GM13977 (cell line): Measurements from ENCODE around the gene FAM241B.

Experiments used
- DNase-seq: peaks from one replicate; pipeline ENCODE4 v3.0.0; 2012; ENCODE audit warnings: low spot score
- in situ Hi-C: fragments of 300-500 bp; cut with MboI; formaldehyde crosslinking; loops from one replicate; pipeline ENCODE4 v1.12.0; 2022; ENCODE audit warnings: low sequenced_read_pairs, low pct_unique_long_range_greater_than_20kb, mixed read lengths, inconsistent platforms; ENCODE audit not compliant: unreplicated experiment
- TF ChIP-seq, protein P1 (sequence below): IDR thresholded peaks from 2 replicates; pipeline ENCODE4 v1.5.1; 2012; ENCODE audit warnings: mild to moderate bottlenecking, control low read depth; ENCODE audit not compliant: insufficient read depth; ENCODE audit errors: extremely low read depth, missing control alignments

Gene FAM241B, protein sequence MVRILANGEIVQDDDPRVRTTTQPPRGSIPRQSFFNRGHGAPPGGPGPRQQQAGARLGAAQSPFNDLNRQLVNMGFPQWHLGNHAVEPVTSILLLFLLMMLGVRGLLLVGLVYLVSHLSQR

DNA sequence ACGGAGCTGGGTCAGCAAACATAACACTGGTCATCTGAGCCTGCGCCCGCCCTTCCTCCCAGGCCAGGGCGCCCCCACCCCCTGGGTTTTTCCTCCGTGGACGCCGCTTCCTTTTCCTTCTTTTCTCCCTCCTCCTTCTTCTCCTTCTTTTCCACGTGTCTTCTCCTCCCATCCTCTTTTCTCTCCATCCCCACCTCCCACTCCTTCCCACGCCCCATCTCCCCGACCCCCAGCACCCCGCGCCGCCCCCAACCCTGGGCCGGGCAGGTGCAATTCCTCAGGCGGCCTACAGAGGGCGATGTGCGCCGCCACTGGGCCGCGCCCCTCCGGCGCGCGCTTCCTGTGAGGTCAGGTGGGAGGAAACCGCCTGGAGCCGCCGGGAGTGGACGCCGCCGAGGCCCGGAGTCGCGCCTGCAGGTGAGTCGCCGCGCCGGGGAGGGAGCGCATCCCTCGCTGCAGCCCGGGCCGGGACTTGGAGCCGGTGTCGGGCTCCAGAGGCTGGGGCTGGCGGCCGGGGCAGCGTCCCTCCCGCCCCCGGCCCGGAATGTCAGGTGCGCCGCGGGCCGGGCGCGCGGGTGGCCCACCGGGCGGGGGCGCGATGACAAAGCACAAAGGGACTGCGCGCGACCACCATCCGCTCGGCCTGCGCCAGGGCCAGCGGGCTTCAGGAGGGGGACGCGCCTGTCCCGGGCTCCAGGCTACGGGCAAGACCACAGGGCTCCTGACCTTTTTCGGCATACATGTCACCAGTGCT lies at the start of gene FAM241B:
TSS of gene FAM241B (plus strand) at position 351 of the 754 bp plus-strand sequence. CDS start 1,497 bp downstream, outside the sequence.
- TF ChIP-seq, protein P1, sequence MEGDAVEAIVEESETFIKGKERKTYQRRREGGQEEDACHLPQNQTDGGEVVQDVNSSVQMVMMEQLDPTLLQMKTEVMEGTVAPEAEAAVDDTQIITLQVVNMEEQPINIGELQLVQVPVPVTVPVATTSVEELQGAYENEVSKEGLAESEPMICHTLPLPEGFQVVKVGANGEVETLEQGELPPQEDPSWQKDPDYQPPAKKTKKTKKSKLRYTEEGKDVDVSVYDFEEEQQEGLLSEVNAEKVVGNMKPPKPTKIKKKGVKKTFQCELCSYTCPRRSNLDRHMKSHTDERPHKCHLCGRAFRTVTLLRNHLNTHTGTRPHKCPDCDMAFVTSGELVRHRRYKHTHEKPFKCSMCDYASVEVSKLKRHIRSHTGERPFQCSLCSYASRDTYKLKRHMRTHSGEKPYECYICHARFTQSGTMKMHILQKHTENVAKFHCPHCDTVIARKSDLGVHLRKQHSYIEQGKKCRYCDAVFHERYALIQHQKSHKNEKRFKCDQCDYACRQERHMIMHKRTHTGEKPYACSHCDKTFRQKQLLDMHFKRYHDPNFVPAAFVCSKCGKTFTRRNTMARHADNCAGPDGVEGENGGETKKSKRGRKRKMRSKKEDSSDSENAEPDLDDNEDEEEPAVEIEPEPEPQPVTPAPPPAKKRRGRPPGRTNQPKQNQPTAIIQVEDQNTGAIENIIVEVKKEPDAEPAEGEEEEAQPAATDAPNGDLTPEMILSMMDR: peak; percentile 83
- in situ Hi-C loops: no loop called here

GRCh38 chr10:69580435-69580834 lies 49.6 kb upstream of the FAM241B start:
- TF ChIP-seq, protein P1: no peak

More for the DNA sequence above, at the start of gene FAM241B:
- DNase-seq: peak; percentile 93

DNA sequence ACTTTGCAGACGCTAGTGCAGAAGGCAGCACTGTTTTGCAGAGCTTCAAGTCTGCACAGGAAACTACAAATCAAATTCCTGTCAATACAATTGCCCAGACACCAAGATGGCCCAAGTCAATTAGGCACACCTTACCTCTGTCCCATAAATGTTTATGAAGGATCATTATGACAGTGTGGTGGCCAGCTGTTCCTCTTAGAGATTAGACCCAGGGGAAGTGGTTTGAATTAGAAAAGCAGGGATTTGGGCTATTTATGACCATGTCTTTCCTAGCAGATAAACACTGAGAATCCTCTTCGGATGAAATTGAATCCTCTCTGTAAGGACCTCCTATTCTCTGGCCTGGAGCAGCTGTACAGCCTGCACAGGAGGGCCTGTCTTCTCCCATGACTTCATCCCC lies 46.9 kb upstream of the FAM241B start:
- no peak for DNase-seq
- in situ Hi-C loops: no loop called here
- TF ChIP-seq, protein P1: no peak

More at GRCh38 chr10:69580435-69580834, 49.6 kb upstream of the FAM241B start:
- in situ Hi-C loops: no loop called here
- DNase-seq: no peak

- in situ Hi-C loops: no loop called here
- no peak for DNase-seq
These were observed 45.4 kb upstream of the FAM241B start for GRCh38 chr10:69584624-69585023.

GRCh38 chr10:69588358-69588757 lies 41.7 kb upstream of the FAM241B start:
- TF ChIP-seq, protein P1: no peak
- DNase-seq: no peak
- in situ Hi-C loops: no loop called here

More at GRCh38 chr10:69584624-69585023, 45.4 kb upstream of the FAM241B start:
- TF ChIP-seq, protein P1: no peak

DNA sequence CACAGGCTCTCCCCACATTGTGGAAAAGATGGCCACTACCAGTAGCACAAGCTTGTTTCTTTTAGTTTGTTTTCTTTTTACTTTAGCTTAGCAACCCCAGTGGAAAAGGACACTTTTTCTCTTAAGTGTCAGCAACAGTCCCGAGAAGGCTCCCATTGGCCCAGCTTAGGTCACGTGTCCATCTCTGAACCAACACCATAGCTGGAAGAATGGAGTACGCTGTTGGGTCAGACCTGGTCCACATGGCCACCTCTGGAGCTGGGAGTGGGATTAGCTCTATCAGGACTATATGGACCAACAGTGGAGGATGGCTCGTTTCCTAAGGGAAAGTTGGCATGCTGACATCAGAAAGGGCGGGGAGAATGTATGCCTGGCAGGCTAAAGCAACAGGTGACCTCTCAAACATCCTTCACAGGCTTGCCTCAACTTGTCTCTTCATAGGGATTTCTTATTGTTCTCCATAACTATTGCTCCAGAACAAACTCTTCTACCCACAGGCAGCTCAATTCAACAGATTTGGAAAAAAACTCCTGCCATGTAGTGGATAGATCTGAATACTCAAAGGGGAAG lies 29.2 kb upstream of the FAM241B start:
- TF ChIP-seq, protein P1: no peak
- in situ Hi-C loops: no loop called here
- no peak for DNase-seq
